Neural progenitor cell (in vitro differentiated cells): ENCODE measurements around the gene PXDC1. TPM values are rescaled to one million over a fixed set of nuclear protein-coding genes. Genes with fewer than 3 reads are reported as not detected.

Experiments
- DNase-seq: peaks from one replicate; pipeline ENCODE4 v3.0.0-alpha.2; 2016; ENCODE audit warnings: low spot score
- H2AFZ ChIP-seq: fragments of 200-600 bp; sonication (generic); replicated peaks from 2 replicates; pipeline ENCODE4 v1.6.1; 2016; ENCODE audit warnings: antibody characterized with exemption
- H3F3A ChIP-seq: fragments of 200-600 bp; sonication (generic); 2 replicates; pipeline ENCODE4 v1.6.1; 2016; ENCODE audit warnings: antibody characterized with exemption, low read depth
- H3K27ac ChIP-seq: fragments of 200-600 bp; sonication (generic); 2 replicates; pipeline ENCODE4 v1.5.1; 2016; ENCODE audit warnings: mild to moderate bottlenecking
- H3K27me3 ChIP-seq: fragments of 200-600 bp; sonication (generic); 2 replicates; pipeline ENCODE4 v1.6.1; 2016; ENCODE audit warnings: mild to moderate bottlenecking, moderate library complexity
- H3K36me3 ChIP-seq: fragments of 200-600 bp; sonication (generic); 2 replicates; pipeline ENCODE4 v1.5.1; 2016
- H3K4me1 ChIP-seq: fragments of 200-600 bp; sonication (generic); 2 replicates; pipeline ENCODE4 v1.6.1; 2016; ENCODE audit warnings: mixed run types
- H3K4me2 ChIP-seq: fragments of 200-600 bp; sonication (generic); 2 replicates; pipeline ENCODE4 v1.6.1; 2016
- H3K4me3 ChIP-seq: fragments of 200-600 bp; sonication (generic); 2 replicates; pipeline ENCODE4 v1.5.1; 2016
- H3K79me2 ChIP-seq: fragments of 200-600 bp; sonication (generic); 2 replicates; pipeline ENCODE4 v1.6.1; 2016; ENCODE audit warnings: low read depth
- H3K9ac ChIP-seq: fragments of 200-600 bp; sonication (generic); 2 replicates; pipeline ENCODE4 v1.6.1; 2016
- H3K9me3 ChIP-seq: fragments of 200-600 bp; sonication (generic); 2 replicates; pipeline ENCODE4 v1.5.1; 2016; ENCODE audit warnings: low read depth
- H4K20me1 ChIP-seq: fragments of 200-600 bp; sonication (generic); 2 replicates; pipeline ENCODE4 v1.6.1; 2016; ENCODE audit warnings: low read depth
- H3K27ac Mint-ChIP-seq: 3 replicates; pipeline ENCODE4 v1.8.0; 2021; ENCODE audit warnings: mixed read lengths
- H3K27me3 Mint-ChIP-seq: 2 replicates; pipeline ENCODE4 v1.8.0; 2022; ENCODE audit warnings: low read depth, mild to moderate bottlenecking, inconsistent platforms, moderate library complexity, mixed read lengths; ENCODE audit not compliant: insufficient read depth
- H3K36me3 Mint-ChIP-seq: 3 replicates; pipeline ENCODE4 v1.8.0; 2021; ENCODE audit warnings: mixed read lengths
- H3K4me1 Mint-ChIP-seq: 3 replicates; pipeline ENCODE4 v1.8.0; 2021; ENCODE audit warnings: mixed read lengths
- H3K4me3 Mint-ChIP-seq: 3 replicates; pipeline ENCODE4 v1.8.0; 2021; ENCODE audit warnings: mild to moderate bottlenecking, moderate library complexity, mixed read lengths
- H3K9me3 Mint-ChIP-seq: 3 replicates; pipeline ENCODE4 v1.8.0; 2020; ENCODE audit warnings: mixed read lengths
- CTCF ChIP-seq: fragments of 200-600 bp; sonication (generic); IDR thresholded peaks from 2 replicates; pipeline ENCODE4 v1.5.1; 2017; ENCODE audit warnings: antibody characterized with exemption, mild to moderate bottlenecking
- EZH2 ChIP-seq: fragments of 200-600 bp; sonication (generic); IDR thresholded peaks from 2 replicates; pipeline ENCODE4 v1.6.1; 2017; ENCODE audit warnings: antibody characterized with exemption, mild to moderate bottlenecking, moderate library complexity
- EZH2phosphoT487 ChIP-seq: fragments of 200-600 bp; sonication (generic); IDR thresholded peaks from 2 replicates; pipeline ENCODE4 v1.6.1; 2017; ENCODE audit warnings: antibody characterized with exemption
- total RNA-seq: library from RNA; depleted of rRNA; stranded (reverse); fragments of >200 nt; gene quantifications from 2 replicates; pipeline ENCODE4 v1.2.3, GENCODE V29; 2015; ENCODE audit warnings: low replicate concordance

PXDC1 gene
- total RNA-seq, 1 donor from 2014 or later: 2.0 TPM

- TF ChIP-seq EZH2 (no peak), EZH2phosphoT487 (no peak), CTCF (no peak)
Observed at GRCh38 chr6:3715285-3715684, 36.2 kb downstream of the PXDC1 start.

DNA sequence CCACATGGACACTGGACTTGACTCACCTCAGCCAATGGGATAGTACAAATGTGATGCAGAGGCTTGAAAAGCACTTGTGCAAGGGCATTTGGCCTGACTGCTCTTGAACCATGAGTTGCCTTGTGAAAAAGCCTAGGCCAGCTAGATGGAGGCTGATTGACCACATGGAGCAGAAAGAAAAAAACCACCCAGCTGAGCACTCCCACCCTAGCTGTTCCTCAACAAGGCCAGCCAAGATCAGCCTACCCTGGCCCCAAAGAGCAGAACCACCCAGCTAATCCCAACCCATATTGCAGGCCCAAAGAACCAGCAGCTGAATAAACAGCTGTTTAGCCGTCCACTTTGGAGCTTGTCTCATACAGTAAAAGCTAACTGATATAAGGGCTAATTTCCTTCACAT is 36.7 kb downstream of the PXDC1 start:
- Histone ChIP-seq H3K4me1 (peaks cover 8% of the 10 kb centered on the region), H3K27ac (no peak overlapping the region), H3K27me3 (no peaks in the 10 kb centered on the region), H3K79me2 (no peaks in the 10 kb centered on the region), H3K36me3 (no peaks in the 10 kb centered on the region), H3F3A (peaks cover 9% of the 10 kb centered on the region), H2AFZ (no peak overlapping the region), H4K20me1 (no peaks in the 10 kb centered on the region), H3K9ac (no peak overlapping the region), H3K4me2 (no peak overlapping the region), H3K4me3 (no peak overlapping the region), H3K9me3 (no peaks in the 10 kb centered on the region)
- Mint-ChIP-seq H3K9me3 (no peaks in the 10 kb centered on the region), H3K27ac (no peak overlapping the region), H3K27me3 (peaks cover 4% of the 10 kb centered on the region), H3K36me3 (no peaks in the 10 kb centered on the region), H3K4me3 (no peak overlapping the region), H3K4me1 (peaks cover 20% of the 10 kb centered on the region)
- DNase-seq: no peak
- TF ChIP-seq EZH2phosphoT487 (no peak), CTCF (no peak), EZH2 (no peak)

More at GRCh38 chr6:3715285-3715684, 36.2 kb downstream of the PXDC1 start:
- H3K9me3 ChIP-seq: no peaks in the 10 kb centered on the region
- no peak overlapping the region for H2AFZ ChIP-seq
- no peak overlapping the region for H3K4me2 ChIP-seq
- H3K36me3 ChIP-seq: no peaks in the 10 kb centered on the region
- no peaks in the 10 kb centered on the region for H3K79me2 ChIP-seq
- no peaks in the 10 kb centered on the region for H3K27me3 ChIP-seq
- H3K4me1 ChIP-seq: peaks cover 8% of the 10 kb centered on the region
- H3K4me1 Mint-ChIP-seq: peaks cover 22% of the 10 kb centered on the region
- H3K36me3 Mint-ChIP-seq: no peaks in the 10 kb centered on the region
- H3K27ac Mint-ChIP-seq: no peak overlapping the region
- H3F3A ChIP-seq: peaks cover 9% of the 10 kb centered on the region
- H3K27ac ChIP-seq: no peak overlapping the region
- no peak for DNase-seq
- no peak overlapping the region for H3K4me3 Mint-ChIP-seq
- peaks cover 4% of the 10 kb centered on the region for H3K27me3 Mint-ChIP-seq
- no peaks in the 10 kb centered on the region for H3K9me3 Mint-ChIP-seq
- no peaks in the 10 kb centered on the region for H4K20me1 ChIP-seq
- no peak overlapping the region for H3K4me3 ChIP-seq
- H3K9ac ChIP-seq: no peak overlapping the region

DNA sequence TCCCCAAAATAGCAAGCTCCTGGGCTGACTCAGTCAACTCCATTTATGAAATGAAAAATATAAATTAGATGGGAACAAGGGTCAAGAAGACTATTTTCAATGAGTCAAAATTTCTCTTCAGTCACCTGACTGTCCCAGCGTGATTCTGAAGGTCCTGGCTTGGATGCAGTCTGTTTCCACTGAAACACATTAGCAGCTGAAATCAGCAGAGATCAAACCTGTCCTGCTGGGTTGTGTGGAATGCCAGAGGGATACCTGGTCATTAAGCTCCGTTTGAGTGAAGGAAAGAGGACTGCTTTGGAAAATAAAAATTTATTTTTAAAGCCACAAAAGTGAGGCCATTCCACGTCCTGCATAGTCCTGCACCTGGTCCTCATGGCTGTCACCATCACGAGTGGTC is 37.4 kb downstream of the PXDC1 start:
- H3K36me3 ChIP-seq: no peaks in the 10 kb centered on the region
- no peak overlapping the region for H3K9ac ChIP-seq
- peaks cover 9% of the 10 kb centered on the region for H3F3A ChIP-seq
- no peaks in the 10 kb centered on the region for H3K79me2 ChIP-seq
- H2AFZ ChIP-seq: no peak overlapping the region
- no peaks in the 10 kb centered on the region for H3K9me3 ChIP-seq
- no peak overlapping the region for H3K4me3 Mint-ChIP-seq
- no peaks in the 10 kb centered on the region for H4K20me1 ChIP-seq
- H3K4me1 ChIP-seq: peaks cover 8% of the 10 kb centered on the region
- H3K9me3 Mint-ChIP-seq: no peaks in the 10 kb centered on the region
- H3K27ac ChIP-seq: no peak overlapping the region
- H3K4me1 Mint-ChIP-seq: peaks cover 18% of the 10 kb centered on the region
- peaks cover 7% of the 10 kb centered on the region for H3K27me3 Mint-ChIP-seq
- no peaks in the 10 kb centered on the region for H3K27me3 ChIP-seq
- H3K4me2 ChIP-seq: no peak overlapping the region
- H3K36me3 Mint-ChIP-seq: no peaks in the 10 kb centered on the region
- no peak for DNase-seq
- no peak overlapping the region for H3K4me3 ChIP-seq
- TF ChIP-seq CTCF: no peak
- TF ChIP-seq EZH2phosphoT487: no peak
- no peak for TF ChIP-seq EZH2
- no peak overlapping the region for H3K27ac Mint-ChIP-seq
